Activated CD4-positive, alpha-beta T cell treated with anti-CD3 and anti-CD28 coated beads, Interleukin-2, amount 10 ng/mL, durations not matched to agents 7 days and 5 days (primary cell): ENCODE results near the gene AGAP5. TPM values are rescaled to one million over a fixed set of nuclear protein-coding genes. Genes with fewer than 3 reads are reported as not detected.
"Not testable (repeated sequence)": the region's sequence is repeated elsewhere in the genome, so short reads cannot be mapped to it uniquely, and the experiment has no call there.

Experiments used
- CTCF ChIA-PET: fragments of 350-600 bp; sonication (Branson Sonifier 250); formaldehyde crosslinking; loops from one replicate; lab custom pipeline; 2021; ENCODE audit warnings: antibody characterized with exemption; lab: Charles Lee
- POLR2A ChIA-PET: fragments of 350-600 bp; sonication (Branson Sonifier 250); formaldehyde crosslinking; loops from one replicate; lab custom pipeline; 2021; ENCODE audit warnings: antibody characterized with exemption; lab: Charles Lee
- DNase-seq: peaks from one replicate; pipeline ENCODE4 v3.0.0-alpha.2; 2020
- H3K27ac Mint-ChIP-seq: one replicate; pipeline ENCODE4 v1.8.0; 2021; ENCODE audit warnings: mild to moderate bottlenecking, moderate library complexity, mixed read lengths
- H3K27me3 Mint-ChIP-seq: one replicate; pipeline ENCODE4 v1.8.0; 2021; ENCODE audit warnings: mixed read lengths
- H3K36me3 Mint-ChIP-seq: one replicate; pipeline ENCODE4 v1.8.0; 2021; ENCODE audit warnings: low read depth, mixed read lengths
- H3K4me1 Mint-ChIP-seq: one replicate; pipeline ENCODE4 v1.8.0; 2021; ENCODE audit warnings: mixed read lengths
- H3K4me3 Mint-ChIP-seq: one replicate; pipeline ENCODE4 v1.8.0; 2021; ENCODE audit warnings: mild to moderate bottlenecking, moderate library complexity, mixed read lengths
- H3K9me3 Mint-ChIP-seq: one replicate; pipeline ENCODE4 v1.8.0; 2021; ENCODE audit warnings: mixed read lengths
- total RNA-seq, 2 experiments: library from RNA; stranded (reverse); gene quantifications; one replicate each; pipeline ENCODE4 v1.2.3, GENCODE V29; 2021

The AGAP5 gene
- total RNA-seq, 2 experiments from 2014 or later, result 8.9 to 10.2 TPM

DNA sequence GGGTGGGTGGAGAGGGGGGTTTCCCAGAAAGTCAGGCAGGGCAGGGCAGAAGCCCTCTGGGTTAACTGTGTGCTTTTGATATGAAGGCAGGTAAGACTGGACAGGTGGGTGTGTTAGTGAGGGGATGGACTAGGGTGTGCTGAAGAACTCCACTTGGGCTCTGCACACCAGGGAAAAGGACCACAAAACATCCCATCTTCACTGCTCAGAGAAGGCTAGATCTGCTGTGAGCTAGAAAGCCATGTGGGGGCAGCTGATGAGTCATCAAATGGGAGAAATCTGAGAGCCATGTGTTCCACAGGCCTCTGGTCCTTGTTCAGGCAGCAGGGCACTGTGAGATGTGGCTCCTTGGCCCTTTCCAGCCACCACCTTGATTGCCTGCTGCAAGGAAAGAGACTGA, 9.7 kb upstream of the AGAP5 start:
- CTCF ChIA-PET, H3K27ac Mint-ChIP-seq, H3K4me3 Mint-ChIP-seq, H3K9me3 Mint-ChIP-seq, DNase-seq, H3K27me3 Mint-ChIP-seq, H3K4me1 Mint-ChIP-seq, POLR2A ChIA-PET: not testable (repeated sequence)
- peaks cover 24% of the 10 kb centered on the region for H3K36me3 Mint-ChIP-seq

DNA sequence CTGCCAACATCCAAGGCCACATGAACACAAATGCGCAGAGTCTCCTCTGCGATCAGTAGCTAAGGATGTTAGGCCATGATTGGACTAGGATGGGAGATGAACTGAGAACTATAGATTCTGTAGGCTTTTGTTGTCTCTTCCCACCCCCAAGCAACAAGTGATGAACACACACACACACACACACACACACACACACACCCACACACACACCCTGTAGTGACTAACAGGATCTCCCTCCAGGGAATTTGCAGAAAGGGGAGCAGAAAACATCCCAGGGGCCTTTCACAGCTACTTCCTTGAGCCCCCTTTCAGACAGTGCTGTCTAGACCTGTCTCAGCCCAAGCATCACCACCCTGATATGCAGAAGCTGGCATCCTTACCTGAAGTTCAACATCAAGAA, 8.6 kb upstream of the AGAP5 start:
- H3K9me3 Mint-ChIP-seq, H3K4me1 Mint-ChIP-seq, H3K4me3 Mint-ChIP-seq, DNase-seq, H3K27ac Mint-ChIP-seq, POLR2A ChIA-PET, H3K27me3 Mint-ChIP-seq: not testable (repeated sequence)
- peaks cover 22% of the 10 kb centered on the region for H3K36me3 Mint-ChIP-seq
- CTCF ChIA-PET, result interaction anchor here (0.7 to 1.2 kb wide), 2 partner anchors 150 to 166 kb away, joined by 3 read pairs; no protein-coding TSS in a partner anchor

- H3K27me3 Mint-ChIP-seq, H3K27ac Mint-ChIP-seq, POLR2A ChIA-PET, H3K4me3 Mint-ChIP-seq, H3K9me3 Mint-ChIP-seq, DNase-seq, H3K4me1 Mint-ChIP-seq: not testable (repeated sequence)
- peaks cover 24% of the 10 kb centered on the region for H3K36me3 Mint-ChIP-seq
- CTCF ChIA-PET, result interaction anchor here (0.7 to 1.2 kb wide), 2 partner anchors 151 to 165 kb away, joined by 3 read pairs; no protein-coding TSS in a partner anchor
Measured at GRCh38 chr10:73705506-73706072, 7.7 kb upstream of the AGAP5 start.

DNA sequence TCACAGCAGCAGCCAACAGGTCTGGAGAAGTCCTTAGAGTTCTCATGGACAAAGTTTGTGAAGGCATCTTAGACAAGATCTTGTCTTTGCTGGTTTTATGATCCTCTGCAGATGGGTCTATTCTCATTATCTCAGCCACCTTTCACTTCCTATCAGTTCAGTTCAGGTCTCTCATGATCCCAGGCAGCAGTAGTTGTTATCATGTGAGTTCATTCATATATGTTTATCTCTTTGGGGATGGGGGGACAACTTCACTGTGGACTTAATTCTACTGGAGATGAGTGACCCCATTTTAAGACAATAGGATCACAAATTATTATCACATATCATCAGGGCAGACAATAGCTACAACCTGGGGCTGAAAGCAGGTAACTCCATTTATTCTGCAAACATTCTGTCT, 6.0 kb upstream of the AGAP5 start:
- DNase-seq, CTCF ChIA-PET, H3K27me3 Mint-ChIP-seq, H3K27ac Mint-ChIP-seq, POLR2A ChIA-PET, H3K9me3 Mint-ChIP-seq, H3K4me3 Mint-ChIP-seq, H3K4me1 Mint-ChIP-seq: not testable (repeated sequence)
- H3K36me3 Mint-ChIP-seq, result peaks cover 19% of the 10 kb centered on the region

- POLR2A ChIA-PET, H3K9me3 Mint-ChIP-seq, H3K27ac Mint-ChIP-seq, CTCF ChIA-PET, DNase-seq, H3K4me1 Mint-ChIP-seq, H3K4me3 Mint-ChIP-seq, H3K27me3 Mint-ChIP-seq: not testable (repeated sequence)
- peaks cover 10% of the 10 kb centered on the region for H3K36me3 Mint-ChIP-seq
Measured at GRCh38 chr10:73698819-73699218, 910 bp upstream of the AGAP5 start.

DNA sequence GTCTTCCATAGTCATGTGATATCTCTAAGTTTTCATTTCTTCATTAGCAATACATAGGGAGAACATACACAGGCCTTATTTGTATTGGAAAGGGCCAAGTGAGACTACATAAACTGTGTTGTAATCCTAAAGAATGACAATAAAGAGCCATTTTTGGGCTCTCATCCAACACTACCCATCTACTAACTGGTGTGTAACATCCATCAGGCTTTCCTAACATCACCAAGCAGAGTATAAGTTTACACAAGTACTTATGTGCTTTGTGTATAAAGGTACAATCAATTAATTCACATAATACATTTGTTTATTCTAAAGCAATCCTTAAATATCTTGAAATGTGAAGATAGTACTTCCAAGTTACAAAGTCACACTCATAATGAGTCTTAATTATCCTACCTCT, 2.6 kb downstream of the AGAP5 start:
- H3K27ac Mint-ChIP-seq, H3K4me3 Mint-ChIP-seq, H3K4me1 Mint-ChIP-seq, H3K36me3 Mint-ChIP-seq, H3K9me3 Mint-ChIP-seq, CTCF ChIA-PET, H3K27me3 Mint-ChIP-seq, POLR2A ChIA-PET, DNase-seq: not testable (repeated sequence)

DNA sequence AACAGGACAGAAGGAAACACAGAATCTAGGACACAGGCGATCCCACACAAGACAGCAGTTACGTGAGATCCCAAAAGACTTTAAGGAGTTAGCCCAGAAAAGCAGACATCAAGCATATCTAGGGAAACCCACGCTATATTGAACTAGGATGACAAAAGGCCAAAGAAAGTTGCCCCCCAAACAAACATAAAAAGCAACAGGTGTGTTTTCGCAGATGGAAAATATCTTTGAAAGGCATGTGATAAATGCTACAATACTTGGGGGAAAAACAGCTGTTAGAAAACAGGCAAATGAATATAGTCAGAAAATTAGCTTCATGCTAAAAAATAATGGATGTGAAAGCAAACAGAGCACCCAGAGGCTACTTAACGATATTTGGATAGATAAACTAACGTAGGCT, 7.2 kb downstream of the AGAP5 start:
- H3K9me3 Mint-ChIP-seq, H3K36me3 Mint-ChIP-seq, H3K27ac Mint-ChIP-seq, CTCF ChIA-PET, H3K27me3 Mint-ChIP-seq, POLR2A ChIA-PET, DNase-seq, H3K4me1 Mint-ChIP-seq, H3K4me3 Mint-ChIP-seq: not testable (repeated sequence)

DNA sequence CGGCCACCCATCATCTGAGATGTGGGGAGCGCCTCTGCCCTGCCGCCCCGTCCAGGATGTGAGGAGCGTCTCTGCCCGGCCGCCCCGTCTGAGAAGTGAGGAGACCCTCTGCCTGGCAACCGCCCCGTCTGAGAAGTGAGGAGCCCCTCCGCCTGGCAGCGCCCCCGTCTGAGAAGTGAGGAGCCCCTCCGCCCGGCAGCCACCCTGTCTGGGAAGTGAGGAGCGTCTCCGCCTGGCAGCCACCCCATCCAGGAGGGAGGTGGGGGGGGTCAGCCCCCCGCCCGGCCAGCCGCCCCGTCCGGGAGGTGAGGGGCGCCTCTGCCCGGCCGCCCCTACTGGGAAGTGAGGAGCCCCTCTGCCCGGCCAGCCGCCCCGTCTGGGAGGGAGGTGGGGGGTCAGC, 8.3 kb downstream of the AGAP5 start:
- H3K9me3 Mint-ChIP-seq, H3K36me3 Mint-ChIP-seq, H3K27me3 Mint-ChIP-seq, H3K4me3 Mint-ChIP-seq, CTCF ChIA-PET, DNase-seq, H3K4me1 Mint-ChIP-seq, POLR2A ChIA-PET, H3K27ac Mint-ChIP-seq: not testable (repeated sequence)

DNA sequence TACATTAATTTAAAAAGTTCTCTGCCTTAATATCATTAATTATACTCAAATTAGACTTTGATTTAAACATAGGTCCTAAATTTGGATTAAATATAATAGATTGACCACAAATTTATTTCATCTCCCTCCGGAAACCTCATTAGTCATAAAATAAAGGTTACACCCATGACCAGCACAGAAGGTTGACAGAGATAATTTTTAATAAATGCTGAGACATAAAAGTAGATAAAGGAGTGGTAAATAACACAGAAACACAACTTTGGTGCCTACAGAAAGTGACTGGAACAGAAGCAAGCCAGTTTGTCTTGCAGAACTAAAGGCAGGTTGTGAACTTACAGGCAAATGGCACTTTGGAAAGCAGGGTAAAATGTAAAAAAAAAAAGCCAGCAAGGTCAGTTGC, 10.3 kb downstream of the AGAP5 start:
- CTCF ChIA-PET, H3K9me3 Mint-ChIP-seq, DNase-seq, H3K27me3 Mint-ChIP-seq, POLR2A ChIA-PET, H3K4me1 Mint-ChIP-seq, H3K4me3 Mint-ChIP-seq, H3K36me3 Mint-ChIP-seq, H3K27ac Mint-ChIP-seq: not testable (repeated sequence)

- H3K9me3 Mint-ChIP-seq, H3K27me3 Mint-ChIP-seq, H3K27ac Mint-ChIP-seq, H3K4me3 Mint-ChIP-seq, DNase-seq, POLR2A ChIA-PET, H3K36me3 Mint-ChIP-seq, CTCF ChIA-PET, H3K4me1 Mint-ChIP-seq: not testable (repeated sequence)
Measured at GRCh38 chr10:73674546-73674945, 23.4 kb downstream of the AGAP5 start.

- H3K4me1 Mint-ChIP-seq, H3K4me3 Mint-ChIP-seq, DNase-seq, H3K36me3 Mint-ChIP-seq, H3K9me3 Mint-ChIP-seq, H3K27me3 Mint-ChIP-seq, H3K27ac Mint-ChIP-seq, CTCF ChIA-PET, POLR2A ChIA-PET: not testable (repeated sequence)
Measured at GRCh38 chr10:73668378-73668777, 29.5 kb downstream of the AGAP5 start.

DNA sequence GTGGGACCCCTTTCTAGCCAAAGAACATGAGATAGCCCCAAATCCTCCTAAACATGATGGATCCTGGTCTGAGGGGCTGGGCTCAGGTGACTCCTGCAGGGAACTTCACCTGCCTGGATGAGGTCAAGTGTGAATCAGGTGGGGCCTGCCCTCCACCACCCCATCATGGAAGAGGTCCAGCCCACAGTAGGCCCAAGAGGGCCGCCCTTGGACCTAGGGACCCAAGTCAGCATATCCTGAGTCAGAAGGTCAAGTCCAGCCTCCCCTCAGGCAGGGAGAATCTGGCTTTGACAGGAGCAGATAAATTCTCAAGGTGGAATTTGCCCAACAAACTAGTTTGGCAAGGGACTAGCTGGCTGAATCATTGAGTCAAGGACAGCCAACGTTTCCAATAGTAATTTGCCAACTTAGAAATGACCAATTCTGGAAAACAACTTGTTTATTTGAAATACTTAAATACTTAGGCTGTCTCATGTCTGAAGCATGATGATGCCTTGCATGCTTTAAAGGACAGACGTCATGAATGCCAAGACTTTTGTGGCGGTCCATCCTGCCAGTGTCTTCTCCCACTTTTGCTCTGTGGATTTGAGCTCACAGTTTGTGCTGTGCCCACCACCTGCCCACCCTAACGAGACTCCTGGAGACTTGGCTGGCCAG, 31.6 kb downstream of the AGAP5 start:
- H3K4me3 Mint-ChIP-seq, CTCF ChIA-PET, POLR2A ChIA-PET: not testable (repeated sequence)

DNA sequence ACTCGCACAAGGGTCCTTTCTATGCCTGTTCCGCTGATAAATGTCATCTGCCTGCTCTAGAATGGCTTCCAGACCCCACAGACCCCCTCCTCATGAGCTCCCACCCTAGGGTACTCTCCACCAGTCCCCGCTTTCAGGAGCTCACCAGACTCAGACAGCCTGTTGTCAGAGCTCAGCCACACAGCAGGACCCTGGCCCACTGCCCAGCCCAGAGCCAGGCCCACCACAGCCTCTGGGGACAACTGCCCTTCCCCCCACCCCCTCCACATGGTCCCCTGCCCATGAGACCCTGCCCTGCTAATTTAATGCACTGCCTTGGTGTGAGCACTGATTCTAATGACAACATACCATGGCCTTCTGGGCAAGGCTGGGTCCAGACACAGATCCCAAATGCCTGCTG, 32.3 kb downstream of the AGAP5 start:
- H3K27ac Mint-ChIP-seq, H3K4me1 Mint-ChIP-seq, H3K36me3 Mint-ChIP-seq, H3K9me3 Mint-ChIP-seq, H3K27me3 Mint-ChIP-seq, CTCF ChIA-PET, H3K4me3 Mint-ChIP-seq, POLR2A ChIA-PET, DNase-seq: not testable (repeated sequence)

More for the DNA sequence above, 31.6 kb downstream of the AGAP5 start:
- not testable (repeated sequence) for H3K9me3 Mint-ChIP-seq, H3K4me1 Mint-ChIP-seq, H3K27me3 Mint-ChIP-seq, H3K27ac Mint-ChIP-seq, DNase-seq, H3K36me3 Mint-ChIP-seq
